Heart left ventricle (tissue), 16 donors: Measurements from ENCODE around the gene MRPL1. TPM values are rescaled to one million over a fixed set of nuclear protein-coding genes. Genes with fewer than 3 reads are reported as not detected.

ENCODE experiments used
- ATAC-seq, 4 donors: fragments of 200-7000 bp; cut with Tn5 transposase; one replicate each; pipeline ENCODE4 v1.9.1; 2020 to 2022; ENCODE audit warnings: moderate library complexity in 4 of 4, mild to moderate bottlenecking in 3 of 4, moderate number of reproducible peaks in 1 of 4
- DNase-seq, 5 donors: peaks; one replicate each; pipeline ENCODE4 v3.0.0-alpha.2; 2020
- H3K27ac ChIP-seq, 12 donors: fragments of 200-600 bp; sonication (generic) in 4 of 12; one replicate each; pipeline versions ENCODE4 v1.5.0 to v1.8.0; 2016 to 2022; ENCODE audit warnings: mild to moderate bottlenecking in 2 of 12
- H3K27me3 ChIP-seq, 9 donors: fragments of 200-600 bp; sonication (generic) in 2 of 9; one replicate each; pipeline versions ENCODE4 v1.5.1 to v1.8.0; 2016 to 2022; ENCODE audit warnings: mild to moderate bottlenecking in 3 of 9
- H3K36me3 ChIP-seq, 9 donors: fragments of 200-600 bp; sonication (generic) in 2 of 9; one replicate each; pipeline versions ENCODE4 v1.5.0 to v1.8.0; 2018 to 2022; ENCODE audit warnings: mild to moderate bottlenecking in 2 of 9
- H3K4me1 ChIP-seq, 12 donors: fragments of 200-600 bp; sonication (generic) in 4 of 12; one replicate each; pipeline versions ENCODE4 v1.5.0 to v1.8.0; 2016 to 2022; ENCODE audit warnings: mild to moderate bottlenecking in 3 of 12
- H3K4me3 ChIP-seq, 12 donors: fragments of 200-600 bp; sonication (generic) in 4 of 12; one replicate each; pipeline versions ENCODE4 v1.5.0 to v1.8.0; 2017 to 2022; ENCODE audit warnings: mild to moderate bottlenecking in 9 of 12, moderate library complexity in 4 of 12
- H3K9me3 ChIP-seq, 12 donors: fragments of 200-600 bp; sonication (generic) in 4 of 12; one replicate each; pipeline versions ENCODE4 v1.5.0 to v1.8.0; 2016 to 2022; ENCODE audit warnings: mild to moderate bottlenecking in 1 of 12
- POLR2A ChIP-seq, 2 donors: fragments of 450-650 bp; IDR thresholded peaks; one replicate each; pipeline ENCODE4 v1.6.1; 2017; ENCODE audit warnings: antibody characterized with exemption in 2 of 2, mild to moderate bottlenecking in 2 of 2, moderate library complexity in 2 of 2
- WGBS, 4 donors: extraction: QIAGEN DNeasy Blood & Tissue Kit in 2 of 4; methylation state at CpG; one replicate each; pipeline versions ENCODE4 v1.1.5 to v1.1.7; 2013 to 2018; 5-methylcytosine and 5-hydroxymethylcytosine counted together
- intact Hi-C, 10 donors: fragments of 100-400 bp; cut with DNase I; formaldehyde crosslinking; loops; one replicate each; pipeline versions ENCODE4 v1.11.1 to v1.14.2; 2022
- polyA plus RNA-seq, 2 donors: library from polyadenylated mRNA; stranded (reverse); fragments of 200-250 nt; gene quantifications; one replicate each; pipeline ENCODE4 v1.2.3, GENCODE V29; 2013
- total RNA-seq, 9 donors: library from RNA; depleted of rRNA in 2 of 9; stranded (reverse); fragments of >200 nt in 2 of 9; fragmentation: NEBNext Ultra II Directional in 3 of 9; extraction: Animal tissue kit (Norgen Biotek cat#: 25700) in 3 of 9; gene quantifications; one replicate each; pipeline versions ENCODE4 v1.1.0 to v1.2.4, GENCODE V29; 2016 to 2023
- TF ChIP-seq, protein P1 (sequence below), 12 donors: fragments of 200-600 bp; sonication (generic) in 4 of 12; IDR thresholded peaks; one replicate each; pipeline versions ENCODE4 v1.5.0 to v1.8.0; 2018 to 2022; ENCODE audit warnings: antibody characterized with exemption in 12 of 12, mild to moderate bottlenecking in 5 of 12
- donor health status: ischemic (EF 13 %, LVEDD 7.1; RV severe dilation, severe dysfunction).
- donor health status: healthy with polysubstance abuse.
- donor health status: DM: no; HTN: yes; CAD: no.
- donor health status: DM: no; HTN: no; CAD: no.
- donor health status: ischemic (EF 25% LVEDD 6.9; RV normal size, moderate dysfunction).
- donor health status: ischemic (EF 25% LVEDD 5.7; RV mildly dilated, moderate dysfunction).
- donor health status: healthy.
- donor health status: DM: yes; HTN: yes; CAD: no.
- donor health status: ischemic (EF 35%, LVEDD 5.7; RV mildly dilated, moderate dysfunction).
- donor health status: nonischemic (EF 11% LVEDD 7.7; RV severe dilation, severe dysfunction).
- donor health status: DM: yes; HTN: yes; CAD: no.
- donor health status: PGD.
- donor health status: ischemic (EF 29% LVEDD 5.4; RV normal size, mild dysfunction).
- donor health status: nonischemic (EF 23%, LVEDD 6.1; RV moderate dilation, normal function).

Gene MRPL1
- total and polyA plus RNA-seq, 11 donors = 26.9 to 69.4 (median 40.2) TPM

DNA sequence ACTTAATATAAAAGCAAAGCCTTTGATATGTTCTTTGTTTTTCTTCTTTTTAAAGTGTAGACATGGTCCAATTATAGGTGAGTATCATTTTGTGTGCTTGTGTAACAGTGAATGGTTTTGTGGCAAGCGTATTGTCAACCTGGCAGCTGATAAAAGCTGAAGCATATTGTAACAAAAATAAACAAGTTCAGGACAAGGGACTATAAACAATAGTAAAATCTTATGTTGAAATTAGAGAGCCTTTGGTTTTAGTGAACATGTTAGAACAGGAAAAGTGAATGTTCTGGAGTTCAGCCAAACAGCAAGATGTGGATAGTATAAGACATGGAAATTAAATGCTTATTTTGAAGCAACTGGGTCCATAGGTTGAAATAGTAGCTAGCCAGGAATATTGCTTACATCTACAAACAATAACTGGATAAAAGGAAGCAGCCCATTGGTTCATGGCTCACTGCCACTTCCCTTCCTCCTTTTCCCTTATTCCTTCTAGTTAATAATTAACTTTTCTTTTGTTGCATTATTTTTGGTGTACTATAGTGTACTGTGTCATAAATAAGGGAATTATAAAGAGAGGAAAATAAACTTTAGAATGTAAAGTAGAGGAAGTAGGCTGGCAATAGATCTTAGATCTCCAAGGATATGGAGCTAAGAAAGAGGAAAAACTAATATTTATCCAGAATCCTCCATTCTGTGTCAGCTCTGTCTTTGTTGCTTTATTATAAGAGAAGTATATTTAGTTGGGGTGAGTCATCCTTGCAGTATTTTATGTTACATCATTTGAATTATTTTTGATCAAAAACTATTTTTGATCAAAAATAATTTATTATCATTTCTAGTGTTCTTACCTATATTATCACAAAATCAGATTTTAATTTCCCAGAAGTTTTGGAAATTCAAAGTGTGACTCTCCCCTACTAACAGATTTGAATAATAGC lies 65.6 kb downstream of the MRPL1 start:
- TF ChIP-seq, protein P1, sequence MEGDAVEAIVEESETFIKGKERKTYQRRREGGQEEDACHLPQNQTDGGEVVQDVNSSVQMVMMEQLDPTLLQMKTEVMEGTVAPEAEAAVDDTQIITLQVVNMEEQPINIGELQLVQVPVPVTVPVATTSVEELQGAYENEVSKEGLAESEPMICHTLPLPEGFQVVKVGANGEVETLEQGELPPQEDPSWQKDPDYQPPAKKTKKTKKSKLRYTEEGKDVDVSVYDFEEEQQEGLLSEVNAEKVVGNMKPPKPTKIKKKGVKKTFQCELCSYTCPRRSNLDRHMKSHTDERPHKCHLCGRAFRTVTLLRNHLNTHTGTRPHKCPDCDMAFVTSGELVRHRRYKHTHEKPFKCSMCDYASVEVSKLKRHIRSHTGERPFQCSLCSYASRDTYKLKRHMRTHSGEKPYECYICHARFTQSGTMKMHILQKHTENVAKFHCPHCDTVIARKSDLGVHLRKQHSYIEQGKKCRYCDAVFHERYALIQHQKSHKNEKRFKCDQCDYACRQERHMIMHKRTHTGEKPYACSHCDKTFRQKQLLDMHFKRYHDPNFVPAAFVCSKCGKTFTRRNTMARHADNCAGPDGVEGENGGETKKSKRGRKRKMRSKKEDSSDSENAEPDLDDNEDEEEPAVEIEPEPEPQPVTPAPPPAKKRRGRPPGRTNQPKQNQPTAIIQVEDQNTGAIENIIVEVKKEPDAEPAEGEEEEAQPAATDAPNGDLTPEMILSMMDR (IDR thresholded peaks at IDR 0.05) = no peak
- TF ChIP-seq POLR2A (IDR thresholded peaks at IDR 0.05) = no peak
- intact Hi-C loops = loop anchor here in 1 of 10 donors (10.0 kb wide), 1 partner anchor 113 kb away; the partner anchor contains the start of gene CNOT6L
- DNase-seq (no peak), ATAC-seq (no peak)
- Histone ChIP-seq H3K4me3 (no peak overlapping the region), H3K4me1 (peaks cover 0 to 16% (median 6%) of the 10 kb centered on the region in 12 donors), H3K27me3 (no peaks in the 10 kb centered on the region), H3K27ac (no peak overlapping the region), H3K9me3 (peaks cover 0 to 14% (median 0%) of the 10 kb centered on the region in 12 donors), H3K36me3 (peaks cover 0 to 10% (median 4%) of the 10 kb centered on the region in 9 donors)
- 49 to 73% (median 52%) methylated on average over 1 of the region's 1 CpG for WGBS, 4 donors

DNA sequence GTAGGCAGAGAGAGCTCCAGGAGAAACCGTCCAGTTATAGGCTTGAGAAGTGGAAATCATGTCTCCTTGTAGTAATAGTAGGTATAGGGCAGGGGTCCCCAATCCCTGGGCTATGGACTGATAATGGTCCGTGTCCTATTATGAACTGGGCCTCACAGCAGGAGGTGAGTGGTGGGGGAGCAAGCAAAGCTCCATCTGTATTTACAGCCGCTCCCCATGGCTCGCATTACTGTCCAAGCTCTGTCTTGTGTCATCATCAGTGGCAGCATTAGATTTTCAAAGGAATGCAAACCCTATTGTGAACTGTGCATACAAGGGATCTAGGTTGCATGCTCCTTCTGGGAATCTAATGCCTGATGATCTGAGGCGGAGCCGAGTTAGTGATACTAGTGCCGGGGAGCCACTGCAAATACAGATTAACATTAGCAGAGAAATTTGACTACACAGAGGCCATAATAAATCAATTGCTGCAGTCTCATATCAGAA lies 67.6 kb downstream of the MRPL1 start:
- Histone ChIP-seq H3K27me3 (no peaks in the 10 kb centered on the region), H3K9me3 (peaks cover 0 to 10% (median 0%) of the 10 kb centered on the region in 12 donors), H3K4me1 (peaks cover 0 to 16% (median 6%) of the 10 kb centered on the region in 12 donors), H3K27ac (no peak overlapping the region), H3K4me3 (no peak overlapping the region), H3K36me3 (peaks cover 0 to 10% (median 4%) of the 10 kb centered on the region in 9 donors)
- TF ChIP-seq, protein P1 (IDR thresholded peaks at IDR 0.05) = no peak
- no peak for TF ChIP-seq POLR2A (IDR thresholded peaks at IDR 0.05)
- DNase-seq (no peak), ATAC-seq (no peak)
- intact Hi-C loops = no loop called here
- WGBS, 4 donors = 94 to 98% (median 96%) methylated on average over 6 to 7 of the region's 7 CpGs

DNA sequence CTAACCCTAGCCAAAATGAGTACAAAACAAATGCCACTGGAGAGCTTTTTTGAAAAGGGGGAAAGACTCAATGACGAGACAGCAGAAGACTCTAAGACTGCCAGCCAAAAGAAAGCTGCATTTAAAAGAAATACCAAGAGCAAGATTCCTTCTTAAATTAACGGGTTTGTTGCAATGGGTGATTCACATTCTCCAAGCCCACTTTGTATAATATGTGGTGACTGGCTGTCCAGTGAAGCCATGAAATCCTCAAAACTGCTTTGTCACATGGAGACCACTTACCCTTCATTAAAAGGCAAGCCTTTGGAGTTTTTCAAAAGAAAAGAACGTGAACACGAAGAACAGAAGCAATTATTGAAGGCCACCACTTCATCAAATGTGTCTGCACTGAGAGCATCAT lies 68.2 kb downstream of the MRPL1 start:
- Histone ChIP-seq H3K27me3 (no peaks in the 10 kb centered on the region), H3K36me3 (peaks cover 0 to 16% (median 5%) of the 10 kb centered on the region in 9 donors), H3K9me3 (peaks cover 0 to 3% (median 0%) of the 10 kb centered on the region in 12 donors), H3K4me3 (no peak overlapping the region), H3K27ac (no peak overlapping the region), H3K4me1 (peaks cover 0 to 16% (median 6%) of the 10 kb centered on the region in 12 donors)
- DNase-seq = no peak
- intact Hi-C loops = no loop called here
- ATAC-seq = no peak
- TF ChIP-seq POLR2A (IDR thresholded peaks at IDR 0.05) = no peak
- TF ChIP-seq, protein P1 (IDR thresholded peaks at IDR 0.05) = no peak
- WGBS, 4 donors = 86 to 95% (median 94%) methylated on average over 4 of the region's 4 CpGs
